HG02884 (cell line): ENCODE data around the gene GCDH.
A peak's percentile ranks its signal among the peaks of the same experiment; 100 is the strongest.
"Not testable (repeated sequence)": the region's sequence is repeated elsewhere in the genome, so short reads cannot be mapped to it uniquely, and the experiment has no call there.

Experiments used
- ATAC-seq: cut with Tn5 transposase; IDR thresholded peaks from one replicate; pipeline ENCODE4 v1.9.1; 2021; ENCODE audit warnings: mild to moderate bottlenecking, moderate library complexity; ENCODE audit not compliant: unreplicated experiment

The GCDH gene

GRCh38 chr19:12872255-12872654 lies 18.7 kb upstream of the GCDH start:
- ATAC-seq = no peak

DNA sequence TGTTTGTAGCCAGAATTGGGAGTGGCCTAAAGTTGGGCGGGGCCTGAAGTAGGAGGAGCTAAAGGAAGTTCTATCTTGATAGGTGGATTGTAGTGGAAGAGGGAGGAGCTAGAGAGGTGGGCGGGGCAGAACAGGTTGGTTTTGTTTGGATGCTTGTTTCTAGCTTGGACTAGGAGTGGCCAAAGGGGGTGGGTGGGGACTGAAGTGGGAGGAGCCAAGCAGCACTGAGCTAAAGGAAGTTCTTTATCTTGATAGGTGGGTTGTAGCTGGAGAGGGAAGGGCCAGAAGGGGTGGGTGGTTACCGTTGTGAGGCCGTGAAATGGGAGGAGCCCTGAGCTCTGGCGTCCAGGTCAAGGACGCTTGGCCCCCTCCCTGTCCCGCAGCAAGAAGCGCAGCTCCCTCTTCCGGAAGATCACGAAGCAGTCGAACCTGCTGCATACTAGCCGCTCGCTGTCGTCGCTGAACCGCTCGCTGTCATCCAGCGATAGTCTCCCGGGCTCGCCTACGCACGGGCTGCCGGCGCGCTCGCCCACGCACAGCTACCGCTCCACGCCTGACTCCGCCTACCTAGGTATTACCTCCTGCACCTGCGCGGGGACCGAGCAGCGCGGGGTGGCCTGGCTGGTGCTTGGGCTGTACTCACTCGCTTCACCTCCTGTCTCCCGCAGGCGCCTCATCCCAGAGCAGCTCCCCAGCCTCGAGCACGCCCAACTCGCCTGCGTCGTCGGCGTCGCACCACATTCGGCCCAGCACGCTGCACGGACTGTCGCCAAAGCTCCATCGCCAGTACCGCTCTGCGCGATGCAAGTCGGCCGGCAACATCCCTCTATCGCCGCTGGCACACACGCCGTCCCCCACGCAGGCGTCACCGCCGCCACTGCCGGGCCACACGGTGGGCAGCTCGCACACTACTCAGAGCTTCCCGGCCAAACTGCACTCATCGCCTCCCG lies 17.7 kb upstream of the GCDH start:
- ATAC-seq = no peak

GRCh38 chr19:12873891-12874745 lies 16.8 kb upstream of the GCDH start:
- ATAC-seq = no peak

- no peak for ATAC-seq
Measured at GRCh38 chr19:12875086-12875485, 15.9 kb upstream of the GCDH start.

- ATAC-seq = no peak
Measured at GRCh38 chr19:12880551-12881171, 10.3 kb upstream of the GCDH start.

DNA sequence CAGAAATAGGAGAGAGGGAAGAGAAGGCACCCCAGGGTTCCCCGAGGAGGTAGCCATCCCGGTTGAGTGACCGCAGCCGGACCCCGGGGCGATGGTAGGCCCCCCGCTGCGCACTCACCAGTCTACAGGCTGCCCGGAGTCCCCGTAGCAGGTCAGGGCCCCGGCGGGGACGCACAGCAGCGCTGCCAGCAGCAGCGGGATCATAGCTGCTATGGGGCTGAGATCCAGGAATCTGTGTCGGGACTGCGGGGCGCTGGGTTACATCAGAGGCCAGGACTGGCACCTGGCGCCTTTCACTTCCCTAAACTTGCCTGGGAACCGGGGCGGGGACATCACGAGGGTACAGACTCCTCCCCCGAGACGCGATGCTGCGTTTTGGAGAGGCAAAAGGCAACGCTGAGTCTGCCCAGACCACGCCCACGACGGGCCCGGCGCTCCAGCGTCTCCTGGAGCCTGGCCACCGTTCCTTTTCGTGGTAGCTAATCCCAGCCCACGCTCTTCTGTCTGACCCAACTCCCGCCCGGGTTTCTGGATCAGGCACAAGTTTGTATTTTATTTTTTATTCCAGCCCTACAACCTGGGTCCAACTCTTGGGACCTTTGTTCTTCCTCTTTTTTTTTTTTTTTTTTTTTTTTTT lies 9.7 kb upstream of the GCDH start, which contains the start of gene DNASE2:
Gene DNASE2 (minus strand): TSS at position 278 of the 637 bp plus-strand sequence. CDS start 74 bp downstream, at position 204.
- ATAC-seq = peak; percentile 79

DNA sequence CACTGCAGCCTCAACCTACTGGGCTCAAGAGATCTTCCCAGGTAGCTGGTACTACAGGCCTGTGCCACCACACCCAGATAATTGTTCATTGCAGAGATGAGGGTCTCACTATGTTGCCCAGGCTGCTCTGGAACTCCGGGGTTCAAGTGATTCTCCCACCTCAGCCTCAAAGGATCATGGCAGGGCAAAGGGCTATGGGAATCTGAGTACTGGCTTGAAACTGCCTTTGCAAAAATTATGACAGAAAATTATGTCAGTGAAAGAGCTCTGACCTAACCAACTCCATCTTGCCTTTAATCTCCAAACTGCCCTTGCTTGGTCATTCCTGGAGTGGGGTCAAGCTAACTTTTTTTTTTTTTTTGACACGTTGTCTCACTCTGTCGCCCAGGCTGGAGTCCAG lies 8.4 kb upstream of the GCDH start:
- no peak for ATAC-seq

- no peak for ATAC-seq
Measured at GRCh38 chr19:12884202-12884601, 6.8 kb upstream of the GCDH start.

GRCh38 chr19:12884627-12884925 lies 6.4 kb upstream of the GCDH start:
- no peak for ATAC-seq

- ATAC-seq = no peak
Measured at GRCh38 chr19:12884926-12885748, 5.8 kb upstream of the GCDH start.

DNA sequence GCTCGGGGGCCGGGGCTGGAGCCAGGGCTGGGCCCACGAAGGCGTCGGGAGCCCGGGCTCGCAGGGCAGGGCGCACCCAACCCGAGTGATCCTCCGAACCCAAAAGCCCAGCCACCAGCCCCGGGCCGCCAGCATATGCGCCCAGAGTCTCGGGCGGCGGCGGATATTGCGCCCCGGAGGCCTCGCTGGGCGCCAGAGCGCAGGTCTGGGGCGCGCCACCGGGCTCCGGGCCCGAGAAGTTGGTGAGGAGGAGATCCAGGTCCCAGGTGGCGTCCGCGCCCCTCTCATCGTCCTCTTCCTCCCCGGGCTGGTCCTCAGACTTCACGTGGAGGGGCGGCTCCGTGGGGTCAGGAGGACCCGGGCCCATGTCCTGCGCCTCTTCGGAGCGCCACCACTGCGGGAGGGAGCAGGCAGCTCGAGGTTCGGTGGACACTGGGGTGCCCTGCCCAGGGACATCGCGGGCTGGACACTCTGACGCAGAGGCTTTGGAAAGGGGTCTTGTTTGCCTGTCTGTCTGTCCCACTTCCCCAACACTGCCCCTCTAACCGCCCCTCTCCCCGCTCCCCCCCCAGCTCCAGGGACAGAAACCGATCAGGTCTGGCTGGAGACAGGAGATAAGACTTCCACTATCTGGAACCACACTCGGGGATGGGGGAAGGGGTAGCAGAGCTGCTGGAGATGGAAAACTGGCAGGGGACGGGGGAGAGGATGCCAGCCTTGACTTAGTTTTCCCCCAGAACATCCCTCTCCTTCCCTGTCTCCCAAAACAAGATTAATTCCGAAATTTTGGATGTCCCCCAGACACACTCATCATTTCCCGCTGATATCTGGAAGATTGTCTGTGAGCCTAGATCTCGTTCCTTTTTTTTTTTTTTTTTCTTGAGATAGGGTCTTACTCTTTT lies 5.0 kb upstream of the GCDH start:
- no peak for ATAC-seq

GRCh38 chr19:12886651-12886968 lies 4.3 kb upstream of the GCDH start:
- no peak for ATAC-seq

DNA sequence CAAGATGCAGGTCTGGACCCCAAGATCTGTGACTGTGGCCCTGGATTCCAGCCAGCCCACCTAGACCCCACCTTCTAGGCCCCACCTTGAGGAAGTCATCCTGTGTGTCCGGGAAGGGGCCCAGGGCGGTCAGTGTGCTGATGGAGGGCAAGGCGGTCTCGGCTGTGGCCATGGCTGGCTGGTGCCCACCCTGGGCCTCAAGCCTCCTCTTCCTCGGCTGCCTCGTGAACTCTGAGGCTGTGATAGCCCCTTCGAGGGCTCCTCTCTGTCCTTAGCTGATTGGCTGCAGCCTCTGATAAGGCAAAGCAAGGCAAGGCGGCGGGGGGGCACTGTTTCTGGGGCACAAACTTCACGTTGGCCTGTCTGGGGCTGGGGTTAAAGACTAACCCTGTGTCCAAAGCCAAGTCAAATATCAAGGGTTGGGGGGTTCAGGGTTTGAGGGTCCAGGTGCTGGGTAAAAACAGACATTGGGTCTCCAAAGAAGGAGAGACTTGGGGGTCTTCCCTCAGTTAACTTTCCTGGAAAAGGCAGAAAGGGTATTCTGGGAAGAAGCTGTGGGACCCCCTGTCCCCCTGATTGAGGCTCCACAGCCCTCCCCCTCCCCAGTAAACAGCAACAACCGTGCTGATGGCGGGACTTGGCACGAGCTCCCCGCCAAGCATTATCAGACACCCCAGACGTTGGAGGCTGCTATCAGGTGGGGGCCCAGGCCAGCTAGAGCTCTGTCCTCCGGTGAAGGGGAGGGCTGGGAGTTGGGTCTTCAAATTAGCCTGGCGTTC lies 3.8 kb upstream of the GCDH start, which contains the start of gene KLF1:
Gene KLF1 (minus strand): TSS at position 233 of the 779 bp plus-strand sequence. CDS start 61 bp downstream, at position 172.
- no peak for ATAC-seq

- no peak for ATAC-seq
Measured at GRCh38 chr19:12888006-12888603, 2.9 kb upstream of the GCDH start.

GRCh38 chr19:12890299-12890786 lies 617 bp upstream of the GCDH start:
- not testable (repeated sequence) for ATAC-seq

DNA sequence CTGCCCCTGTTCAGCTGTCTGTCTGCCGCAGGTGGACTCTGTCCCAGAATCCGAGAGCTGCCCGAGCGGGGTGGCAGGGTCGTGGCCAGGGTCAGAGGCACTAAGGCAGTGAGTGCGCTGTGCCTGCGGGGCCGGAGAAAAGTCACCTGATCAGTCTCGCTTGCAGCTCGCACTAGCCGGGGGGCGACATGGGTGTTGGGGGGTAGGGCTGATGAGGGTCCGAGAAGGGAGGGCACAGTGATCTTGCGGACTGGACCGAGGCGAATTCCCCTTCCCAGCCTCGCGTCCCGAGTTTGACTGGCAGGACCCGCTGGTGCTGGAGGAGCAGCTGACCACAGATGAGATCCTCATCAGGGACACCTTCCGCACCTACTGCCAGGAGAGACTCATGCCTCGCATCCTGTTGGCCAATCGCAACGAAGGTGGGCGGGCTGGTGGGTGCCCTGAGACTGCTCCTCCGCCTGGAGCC lies 627 bp downstream of the GCDH start:
- no peak for ATAC-seq

DNA sequence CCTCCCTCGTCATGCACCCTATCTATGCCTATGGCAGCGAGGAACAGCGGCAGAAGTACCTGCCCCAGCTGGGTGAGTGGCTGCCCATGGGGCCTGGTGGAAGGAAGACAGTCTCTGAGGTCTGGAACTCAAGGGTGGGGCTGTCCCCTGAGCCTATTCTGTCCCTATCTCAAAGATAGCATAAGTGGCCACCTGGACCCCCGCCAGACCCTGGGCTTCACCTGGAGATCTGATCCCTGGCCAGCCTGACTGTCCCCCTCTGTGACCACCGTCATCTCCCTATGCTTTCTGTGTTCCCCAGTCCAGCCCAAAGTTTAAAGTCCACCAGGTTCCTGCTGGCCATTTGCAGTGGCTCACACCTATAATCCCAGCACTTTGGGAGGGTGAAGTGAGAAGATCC lies 2.6 kb downstream of the GCDH start:
- no peak for ATAC-seq

DNA sequence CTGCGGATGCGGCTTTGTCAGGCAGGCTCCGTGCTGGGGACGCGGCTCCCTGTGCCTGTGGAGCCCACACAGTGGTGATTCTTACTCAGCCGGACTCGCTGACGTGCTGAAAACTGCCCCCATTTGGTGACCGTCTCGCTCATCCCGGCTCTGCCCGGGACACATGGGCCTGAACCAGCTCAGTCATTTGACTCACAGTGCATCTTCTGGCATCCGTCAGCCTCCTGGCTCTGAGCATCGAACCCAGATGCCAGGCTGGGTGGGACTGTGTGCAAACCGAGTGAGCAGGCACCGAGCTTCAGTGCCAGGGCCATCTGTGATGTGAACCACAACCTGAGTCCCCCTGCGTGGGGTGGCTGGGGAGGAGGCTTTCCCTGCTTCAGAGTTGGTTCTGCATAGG lies 5.5 kb downstream of the GCDH start:
- no peak for ATAC-seq
